GM20000 (cell line): Measurements from ENCODE around the gene DDX49.

Experiments
- DNase-seq: peaks from one replicate; pipeline ENCODE4 v3.0.0; 2012; ENCODE audit warnings: low spot score
- CTCF ChIP-seq: IDR thresholded peaks from 2 replicates; pipeline ENCODE4 v1.5.1; 2012; ENCODE audit warnings: mild to moderate bottlenecking, control low read depth; ENCODE audit errors: extremely low read depth, missing control alignments

The DDX49 gene

GRCh38 chr19:18919086-18919899 is at the start of gene DDX49, which contains the start of gene COPE:
Gene DDX49, plus strand, starts transcription at chr19:18919715. Its CDS starts 27 bp downstream, at chr19:18919742.
Gene COPE, minus strand, starts transcription at chr19:18919387. Its CDS starts 39 bp downstream, at chr19:18919348.
- DNase-seq = peak; percentile 99
- TF ChIP-seq CTCF = no peak

- TF ChIP-seq CTCF = no peak
- DNase-seq = no peak
Observed at GRCh38 chr19:18869781-18870530, 49.6 kb upstream of the DDX49 start.

GRCh38 chr19:18870531-18871172 is 48.9 kb upstream of the DDX49 start:
- no peak for TF ChIP-seq CTCF
- no peak for DNase-seq

- no peak for TF ChIP-seq CTCF
- DNase-seq = no peak
Observed at GRCh38 chr19:18871543-18871942, 48.0 kb upstream of the DDX49 start.

GRCh38 chr19:18875726-18876125 is 43.8 kb upstream of the DDX49 start:
- TF ChIP-seq CTCF = no peak
- no peak for DNase-seq

- DNase-seq = no peak
- no peak for TF ChIP-seq CTCF
Observed at GRCh38 chr19:18876865-18877264, 42.6 kb upstream of the DDX49 start.
